Breast epithelium (tissue), 3 donors: Measurements from ENCODE around the gene SS18.

ENCODE experiments used
- POLR2A ChIP-seq: fragments of 450-650 bp; IDR thresholded peaks from one replicate; pipeline ENCODE4 v1.6.1; 2016; ENCODE audit warnings: antibody characterized with exemption, mild to moderate bottlenecking, moderate library complexity
- TF ChIP-seq, protein P1 (sequence below), 3 donors: fragments of 450-650 bp; IDR thresholded peaks; one replicate each; pipeline ENCODE4 v1.5.1; 2016 to 2017; ENCODE audit warnings: antibody characterized with exemption in 3 of 3, mild to moderate bottlenecking in 3 of 3, moderate library complexity in 3 of 3

GRCh38 chr18:26040051-26040656 is 50.3 kb downstream of the SS18 start:
- TF ChIP-seq, protein P1, sequence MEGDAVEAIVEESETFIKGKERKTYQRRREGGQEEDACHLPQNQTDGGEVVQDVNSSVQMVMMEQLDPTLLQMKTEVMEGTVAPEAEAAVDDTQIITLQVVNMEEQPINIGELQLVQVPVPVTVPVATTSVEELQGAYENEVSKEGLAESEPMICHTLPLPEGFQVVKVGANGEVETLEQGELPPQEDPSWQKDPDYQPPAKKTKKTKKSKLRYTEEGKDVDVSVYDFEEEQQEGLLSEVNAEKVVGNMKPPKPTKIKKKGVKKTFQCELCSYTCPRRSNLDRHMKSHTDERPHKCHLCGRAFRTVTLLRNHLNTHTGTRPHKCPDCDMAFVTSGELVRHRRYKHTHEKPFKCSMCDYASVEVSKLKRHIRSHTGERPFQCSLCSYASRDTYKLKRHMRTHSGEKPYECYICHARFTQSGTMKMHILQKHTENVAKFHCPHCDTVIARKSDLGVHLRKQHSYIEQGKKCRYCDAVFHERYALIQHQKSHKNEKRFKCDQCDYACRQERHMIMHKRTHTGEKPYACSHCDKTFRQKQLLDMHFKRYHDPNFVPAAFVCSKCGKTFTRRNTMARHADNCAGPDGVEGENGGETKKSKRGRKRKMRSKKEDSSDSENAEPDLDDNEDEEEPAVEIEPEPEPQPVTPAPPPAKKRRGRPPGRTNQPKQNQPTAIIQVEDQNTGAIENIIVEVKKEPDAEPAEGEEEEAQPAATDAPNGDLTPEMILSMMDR (IDR thresholded peaks at IDR 0.05) = no peak
- TF ChIP-seq POLR2A = no peak
